HG02938 (cell line): Measurements from ENCODE around the gene ZFYVE19.

Experiments used
- ATAC-seq: cut with Tn5 transposase; IDR thresholded peaks from one replicate; pipeline ENCODE4 v1.9.1; 2021; ENCODE audit warnings: mild to moderate bottlenecking, moderate library complexity; ENCODE audit not compliant: unreplicated experiment

Gene ZFYVE19

DNA sequence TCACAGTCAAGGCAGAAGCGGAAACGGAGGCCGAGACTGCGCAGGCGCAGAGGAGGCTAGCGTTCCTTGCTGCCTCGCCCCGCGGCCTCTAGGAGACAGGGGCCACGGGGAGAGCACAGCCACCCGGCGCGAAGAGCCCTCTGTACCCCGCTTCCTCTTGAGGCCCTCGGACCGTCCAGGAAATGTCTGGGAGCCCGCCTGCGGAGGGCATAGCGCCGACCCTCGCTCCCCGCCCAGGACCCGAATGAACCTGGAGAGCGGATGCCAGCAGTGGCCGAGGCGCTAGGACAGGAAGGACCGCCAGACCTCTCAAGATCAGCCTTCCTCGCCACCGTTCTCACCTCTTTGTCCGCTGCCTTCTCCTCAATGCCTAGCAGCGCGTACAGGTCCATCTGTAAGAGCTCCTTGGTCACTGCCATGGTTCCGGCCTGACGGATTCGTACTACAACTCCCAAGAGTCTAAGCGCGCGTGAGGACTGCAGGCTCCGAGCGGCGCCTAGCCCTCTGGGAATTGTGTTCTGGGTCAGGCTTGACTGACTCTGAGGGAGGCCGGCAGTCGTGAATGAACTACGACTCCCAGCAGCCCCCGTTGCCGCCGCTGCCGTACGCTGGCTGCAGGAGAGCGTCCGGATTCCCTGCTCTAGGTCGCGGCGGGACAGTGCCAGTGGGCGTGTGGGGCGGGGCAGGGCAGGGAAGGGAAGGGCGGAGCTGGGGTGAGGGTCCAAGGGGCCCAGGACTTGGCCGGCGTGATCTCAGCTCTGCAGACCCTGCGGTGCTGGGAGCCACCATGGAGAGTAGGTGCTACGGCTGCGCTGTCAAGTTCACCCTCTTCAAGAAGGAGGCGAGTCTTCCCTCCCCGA is at the start of gene ZFYVE19, which contains the start of gene DNAJC17:
TSS of gene ZFYVE19 (plus strand) at position 62 of the 860 bp plus-strand sequence. CDS start at position 563, 501 bp downstream.
TSS of gene DNAJC17 (minus strand) at position 446 of the 860 bp plus-strand sequence. CDS start at position 419, 27 bp downstream.
- ATAC-seq = peak; percentile 88

DNA sequence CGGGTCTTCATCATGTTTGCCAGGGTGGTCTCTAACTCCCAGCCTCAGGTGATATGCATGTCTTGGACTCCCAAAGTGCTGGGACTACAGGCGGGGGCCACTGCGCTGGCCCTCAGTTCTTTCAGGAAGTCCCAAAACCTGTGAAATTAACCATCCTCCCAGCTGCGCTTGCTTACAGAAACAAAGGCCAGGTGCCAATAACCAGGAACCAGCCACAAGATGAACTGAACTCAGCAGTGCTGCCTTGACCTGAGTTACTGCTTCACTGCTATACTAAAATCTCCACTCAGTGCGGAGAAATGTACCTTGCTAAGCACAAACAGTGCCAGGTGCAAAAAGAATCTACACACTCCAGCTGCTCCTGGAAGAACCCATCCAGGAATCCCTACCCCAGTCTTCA is 46.9 kb upstream of the ZFYVE19 start:
- no peak for ATAC-seq

DNA sequence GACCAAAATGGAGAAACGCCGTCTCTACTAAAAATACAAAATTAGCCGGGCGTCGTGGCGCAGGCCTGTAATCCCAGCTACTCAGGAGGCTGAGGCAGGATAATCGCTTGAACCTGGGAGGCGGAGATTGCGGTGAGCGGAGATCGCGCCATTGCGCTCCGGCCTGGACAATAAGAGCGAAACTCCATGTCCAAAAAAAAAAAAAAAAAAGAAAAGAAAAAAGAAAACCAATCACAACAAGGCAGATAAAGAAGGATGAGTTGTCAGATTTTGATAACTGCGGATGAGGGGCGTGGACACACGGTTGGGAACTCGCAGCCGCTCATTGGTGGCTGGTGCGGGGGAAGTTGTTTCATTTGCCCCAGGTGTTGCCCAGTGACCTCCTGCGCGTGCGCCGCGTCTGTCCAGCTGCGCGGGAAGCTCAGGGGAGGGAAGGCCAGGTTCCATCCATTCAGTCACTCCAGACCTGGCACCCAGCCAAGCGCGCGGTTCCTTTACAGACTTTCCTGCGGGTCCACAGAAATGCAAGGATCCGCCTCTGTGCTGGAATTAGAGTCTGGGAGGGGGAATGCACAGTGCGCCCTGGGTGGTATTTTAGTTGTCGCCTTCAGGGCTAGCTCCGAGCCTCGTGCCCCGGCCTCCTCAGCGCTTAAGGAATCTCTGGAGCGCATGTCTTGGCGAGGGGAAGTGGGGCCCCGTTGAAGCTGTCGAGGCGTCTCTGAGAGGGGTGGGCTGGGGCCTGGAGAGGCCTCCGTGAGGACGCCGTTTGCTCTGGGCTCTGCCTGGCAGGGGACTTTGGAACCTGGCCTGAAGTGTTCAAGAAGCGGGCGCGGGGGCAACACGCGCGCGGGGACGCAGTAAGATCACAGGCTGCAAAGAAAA is 43.7 kb upstream of the ZFYVE19 start:
- ATAC-seq = no peak

DNA sequence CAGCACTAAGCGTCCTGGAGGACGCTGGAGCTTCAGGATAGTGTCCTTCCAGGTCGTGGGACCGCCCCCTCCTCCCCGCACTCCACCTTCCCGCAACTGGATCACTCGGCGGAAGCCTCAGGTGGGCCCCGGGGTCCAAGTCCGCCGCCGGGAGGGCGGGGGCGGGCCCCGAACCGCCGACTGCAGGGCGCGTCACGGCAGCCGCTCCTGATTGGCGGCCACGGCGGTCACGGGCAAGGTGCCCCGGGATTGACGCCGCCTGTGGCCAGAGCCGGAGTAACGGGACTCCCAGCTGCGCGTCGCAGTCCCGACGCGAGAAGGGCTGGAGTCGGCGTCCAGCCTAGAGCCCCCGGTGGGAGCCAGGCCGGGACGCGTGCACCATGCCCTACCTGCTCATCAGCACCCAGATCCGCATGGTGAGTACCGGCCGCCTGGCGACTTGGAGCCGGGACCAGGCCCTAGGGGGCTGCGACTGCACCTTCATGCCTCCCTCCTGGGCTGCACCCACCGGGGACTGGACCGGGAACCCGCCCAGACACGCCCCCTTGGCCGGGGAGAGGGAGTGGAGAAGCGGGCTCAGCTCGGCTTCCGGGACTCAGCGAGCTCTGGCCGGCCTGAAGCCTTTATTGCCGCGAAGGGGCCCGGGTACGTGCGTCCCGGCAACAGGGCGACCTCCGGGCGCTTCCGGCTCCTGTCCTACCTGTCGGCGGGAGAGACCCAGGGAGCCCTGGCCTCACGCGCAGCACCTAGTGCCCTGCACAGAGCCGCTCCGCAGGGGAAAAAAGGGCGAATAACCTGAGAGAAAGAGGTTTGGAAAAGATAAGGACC is 42.9 kb upstream of the ZFYVE19 start, which contains the start of gene GCHFR:
TSS of gene GCHFR (plus strand) at position 268 of the 828 bp plus-strand sequence. CDS start at position 381, 113 bp downstream.
- peak; percentile 37 for ATAC-seq

GRCh38 chr15:40764629-40765103 is 42.2 kb upstream of the ZFYVE19 start:
- no peak for ATAC-seq

GRCh38 chr15:40766194-40766815 is 40.6 kb upstream of the ZFYVE19 start:
- no peak for ATAC-seq

DNA sequence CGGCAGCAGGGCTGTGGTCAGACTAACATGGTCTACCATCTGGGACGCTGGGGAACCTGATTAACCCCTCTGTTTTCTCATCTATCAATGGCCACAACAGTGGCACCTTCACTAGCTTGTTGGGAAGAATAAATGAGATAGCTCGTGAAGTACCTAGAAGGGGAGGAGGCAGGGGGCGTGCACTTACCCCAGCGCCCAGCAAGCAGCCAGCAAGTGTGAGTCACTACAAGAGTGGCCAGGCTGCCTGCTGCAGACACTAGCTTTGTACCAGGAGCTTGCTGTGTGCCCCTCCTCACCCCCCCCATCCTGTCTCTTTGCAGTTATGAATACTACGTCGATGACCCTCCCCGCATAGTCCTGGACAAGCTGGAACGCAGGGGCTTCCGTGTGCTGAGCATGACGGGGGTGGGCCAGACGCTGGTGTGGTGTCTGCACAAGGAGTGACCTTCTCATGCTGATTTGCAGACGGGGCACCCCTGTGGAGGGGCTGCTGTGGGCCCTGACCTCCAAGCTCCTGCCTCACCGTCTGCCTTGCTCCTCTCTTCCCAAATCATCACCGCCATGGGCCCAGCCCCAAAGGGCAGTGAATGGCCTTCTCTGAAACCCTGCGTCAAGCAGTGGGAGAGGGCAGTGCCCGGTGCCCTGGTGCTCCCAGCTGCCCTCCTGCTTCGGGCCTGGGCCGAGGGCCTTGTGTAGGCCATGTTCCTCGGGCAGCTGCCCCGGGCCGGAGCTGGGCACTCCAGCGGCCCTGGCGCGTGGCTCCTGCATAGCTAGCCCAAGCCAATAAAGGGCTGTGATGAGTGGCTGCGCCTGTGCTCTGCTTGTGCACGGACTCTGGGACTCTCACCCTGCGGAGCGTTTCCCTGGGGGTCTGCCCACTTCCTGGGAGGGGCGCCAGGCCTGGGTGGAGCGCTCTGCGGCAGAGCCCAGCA is 39.7 kb upstream of the ZFYVE19 start:
- no peak for ATAC-seq

- no peak for ATAC-seq
These were observed 38.9 kb upstream of the ZFYVE19 start for GRCh38 chr15:40767838-40768500.

DNA sequence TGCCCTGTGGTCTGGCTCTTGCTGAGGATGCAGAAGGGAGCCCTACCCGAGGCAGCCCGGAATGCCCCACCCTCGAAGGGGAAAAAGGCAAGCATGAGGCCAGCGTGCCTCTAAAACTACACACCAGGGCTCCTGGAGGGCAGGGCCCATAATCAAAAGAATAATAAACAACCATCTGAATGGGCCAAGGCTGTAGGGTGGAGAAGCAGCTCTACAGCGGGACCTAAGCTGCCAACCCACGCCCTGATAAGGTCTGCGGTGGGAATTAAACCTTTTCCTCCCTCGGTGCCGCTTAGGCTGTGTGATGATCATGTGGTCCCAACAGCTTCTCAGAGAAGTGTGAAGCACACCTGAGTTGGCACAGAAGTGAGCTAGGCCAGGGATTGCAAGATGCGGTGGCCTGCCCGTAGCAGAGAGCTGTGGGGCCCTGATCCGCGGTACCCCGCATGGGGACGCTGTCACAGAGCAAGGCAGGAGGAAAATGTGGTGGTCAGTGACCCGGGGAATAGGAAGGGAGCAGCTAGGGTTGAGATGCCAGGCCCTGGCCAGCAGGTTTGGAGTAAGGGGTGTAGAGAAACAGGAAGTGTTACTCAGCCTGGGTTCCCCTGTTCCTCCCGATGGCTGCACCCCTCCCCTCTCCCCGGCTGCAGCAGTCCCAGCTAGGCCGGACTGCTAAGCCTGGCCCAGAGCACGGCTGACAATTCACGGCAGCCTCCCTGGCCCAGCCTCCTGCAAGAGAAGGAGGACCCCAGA is 38.2 kb upstream of the ZFYVE19 start:
- no peak for ATAC-seq

- ATAC-seq = peak; percentile 38
These were observed 37.4 kb upstream of the ZFYVE19 start, which contains the start of gene C15orf62 for GRCh38 chr15:40769274-40770146. Gene C15orf62 (plus strand): TSS chr15:40769980. CDS start chr15:40770496, 516 bp downstream.

GRCh38 chr15:40770147-40770721 is 36.7 kb upstream of the ZFYVE19 start:
- no peak for ATAC-seq

DNA sequence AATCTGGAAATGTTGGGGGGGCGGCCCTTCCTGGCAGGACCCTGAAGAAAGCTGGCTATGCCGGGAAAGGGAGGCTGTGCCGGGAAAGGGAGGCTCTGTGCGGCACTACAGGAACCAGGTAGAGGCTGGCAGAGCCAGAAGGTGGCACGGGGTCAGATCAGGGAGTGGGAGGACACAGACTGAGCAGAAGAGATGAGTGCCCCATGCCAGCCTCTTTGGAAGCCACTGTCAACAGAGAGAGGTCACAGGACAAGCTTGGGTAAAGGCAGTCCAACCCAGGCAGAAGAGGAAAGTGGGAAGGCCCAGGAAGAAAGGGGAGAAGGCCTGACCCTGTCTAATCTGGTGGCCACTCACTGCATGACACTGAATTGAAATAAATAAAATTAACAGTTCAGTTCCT is 35.6 kb upstream of the ZFYVE19 start:
- no peak for ATAC-seq

- no peak for ATAC-seq
These were observed 34.9 kb upstream of the ZFYVE19 start for GRCh38 chr15:40772014-40772413.

DNA sequence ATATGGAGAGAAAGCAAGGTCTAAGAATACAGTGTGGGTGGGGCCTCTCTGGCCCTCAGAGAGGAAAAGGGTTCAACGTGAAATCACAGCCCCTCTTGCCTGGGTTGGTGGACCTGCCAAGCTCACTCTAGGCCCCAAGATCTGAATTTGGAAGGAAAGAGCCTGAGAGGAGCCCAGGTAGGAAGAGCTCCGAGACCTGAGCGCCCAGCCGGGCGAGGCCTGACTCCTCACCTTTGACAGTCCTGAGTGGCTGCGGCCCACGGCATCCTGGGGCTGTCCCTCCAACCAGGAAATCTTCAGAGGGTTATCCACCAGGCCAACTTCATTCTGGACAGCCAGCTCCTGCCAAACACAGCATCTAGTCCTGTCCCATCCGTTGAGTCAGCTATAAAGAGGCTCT is 33.4 kb upstream of the ZFYVE19 start:
- ATAC-seq = no peak

DNA sequence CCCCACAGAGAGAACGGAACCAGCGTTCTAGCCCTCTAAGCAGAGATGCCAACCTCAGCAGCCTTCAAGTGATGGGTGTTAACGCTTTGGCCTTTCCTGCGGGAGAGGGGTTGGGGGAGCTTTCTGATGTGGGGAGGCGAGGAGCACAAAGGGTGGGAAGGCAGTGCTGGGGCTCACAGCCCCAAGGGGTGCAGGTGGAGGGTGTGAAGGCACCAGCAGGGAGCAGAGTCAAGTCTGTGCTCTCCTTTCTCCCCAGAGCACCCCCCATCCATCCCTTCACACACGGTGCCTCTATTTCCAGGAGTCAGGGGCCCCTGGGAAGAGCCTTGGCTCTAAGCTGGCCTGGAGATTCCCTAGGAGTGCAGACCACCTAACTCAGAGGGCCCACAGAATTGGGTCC is 33.0 kb upstream of the ZFYVE19 start:
- no peak for ATAC-seq

DNA sequence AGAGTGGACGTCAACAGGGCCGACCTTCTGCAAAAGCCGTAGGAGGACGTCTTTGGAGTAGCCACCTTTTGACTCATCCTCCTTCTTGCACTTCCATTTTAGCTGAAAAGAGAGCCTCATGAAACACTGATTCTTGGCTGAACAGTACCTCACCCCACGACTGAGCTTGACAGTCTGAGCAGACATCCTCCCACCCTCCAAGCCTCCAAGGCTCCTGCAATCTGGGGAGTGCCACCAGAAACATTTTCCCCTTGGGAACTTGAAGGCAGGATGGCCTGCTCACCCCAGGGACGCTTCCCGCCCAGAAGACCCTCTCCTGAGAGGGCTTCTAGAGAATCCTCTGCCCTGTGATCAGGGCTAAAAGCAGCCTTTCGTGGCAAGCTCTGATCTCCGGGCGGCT is 31.9 kb upstream of the ZFYVE19 start:
- ATAC-seq = no peak
